WI38 (cell line): ENCODE data around the gene CD34.

Experiments
- H3K4me3 ChIP-seq: 2 replicates; pipeline ENCODE4 v1.5.1; 2011; ENCODE audit warnings: low read depth, mild to moderate bottlenecking, control low read depth, low read length
- CTCF ChIP-seq: IDR thresholded peaks from 2 replicates; pipeline ENCODE4 v1.5.1; 2012; ENCODE audit warnings: low read depth, mild to moderate bottlenecking, control low read depth, low read length

Gene CD34

DNA sequence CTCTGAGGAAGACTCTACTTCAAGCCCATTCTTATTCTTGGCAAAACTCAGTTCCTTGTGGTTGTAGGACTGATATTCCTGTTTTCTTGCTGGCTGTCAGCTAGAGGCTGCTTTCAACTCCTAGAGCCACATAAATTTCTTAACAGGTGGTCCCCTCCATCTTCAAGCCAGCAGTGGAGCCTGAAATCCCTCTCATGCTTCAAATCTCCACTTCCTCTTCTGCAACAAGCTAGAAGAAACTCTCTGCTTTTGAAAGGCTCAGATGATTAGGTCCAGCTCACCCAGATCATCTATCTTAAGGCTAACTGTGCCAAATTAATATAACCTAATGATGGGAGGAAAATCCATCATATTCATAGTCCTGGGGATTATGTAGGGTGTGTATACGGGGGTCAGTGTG lies 43.2 kb upstream of the CD34 start:
- no peak overlapping the region for H3K4me3 ChIP-seq
- no peak for TF ChIP-seq CTCF

GRCh38 chr1:207952617-207953542 lies 42.0 kb upstream of the CD34 start:
- H3K4me3 ChIP-seq, result no peak overlapping the region
- no peak for TF ChIP-seq CTCF

- H3K4me3 ChIP-seq, result no peak overlapping the region
- no peak for TF ChIP-seq CTCF
Observed at GRCh38 chr1:207951652-207952051, 40.7 kb upstream of the CD34 start.

DNA sequence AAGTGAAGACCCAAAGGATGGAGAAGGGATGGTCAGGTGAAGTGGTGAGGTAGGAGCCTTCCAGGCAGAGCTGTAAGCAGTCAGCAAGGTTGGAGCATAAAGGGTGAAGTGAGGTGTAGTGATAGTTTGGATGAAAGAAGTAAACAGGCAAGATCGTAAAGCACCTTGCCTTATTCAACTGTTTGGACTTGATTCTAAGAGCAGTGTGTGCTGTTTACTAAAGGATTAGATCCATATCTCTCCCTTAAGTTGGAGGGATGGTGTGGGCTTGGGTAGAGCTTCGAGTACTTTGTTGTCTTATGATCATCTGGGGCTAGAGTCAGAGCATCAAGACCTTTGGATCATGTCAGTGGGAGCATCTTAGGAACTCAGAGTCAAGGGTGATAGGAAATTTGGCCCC lies 39.8 kb upstream of the CD34 start:
- no peak overlapping the region for H3K4me3 ChIP-seq
- no peak for TF ChIP-seq CTCF

GRCh38 chr1:207949571-207950195 lies 38.8 kb upstream of the CD34 start:
- no peak for TF ChIP-seq CTCF
- no peak overlapping the region for H3K4me3 ChIP-seq

DNA sequence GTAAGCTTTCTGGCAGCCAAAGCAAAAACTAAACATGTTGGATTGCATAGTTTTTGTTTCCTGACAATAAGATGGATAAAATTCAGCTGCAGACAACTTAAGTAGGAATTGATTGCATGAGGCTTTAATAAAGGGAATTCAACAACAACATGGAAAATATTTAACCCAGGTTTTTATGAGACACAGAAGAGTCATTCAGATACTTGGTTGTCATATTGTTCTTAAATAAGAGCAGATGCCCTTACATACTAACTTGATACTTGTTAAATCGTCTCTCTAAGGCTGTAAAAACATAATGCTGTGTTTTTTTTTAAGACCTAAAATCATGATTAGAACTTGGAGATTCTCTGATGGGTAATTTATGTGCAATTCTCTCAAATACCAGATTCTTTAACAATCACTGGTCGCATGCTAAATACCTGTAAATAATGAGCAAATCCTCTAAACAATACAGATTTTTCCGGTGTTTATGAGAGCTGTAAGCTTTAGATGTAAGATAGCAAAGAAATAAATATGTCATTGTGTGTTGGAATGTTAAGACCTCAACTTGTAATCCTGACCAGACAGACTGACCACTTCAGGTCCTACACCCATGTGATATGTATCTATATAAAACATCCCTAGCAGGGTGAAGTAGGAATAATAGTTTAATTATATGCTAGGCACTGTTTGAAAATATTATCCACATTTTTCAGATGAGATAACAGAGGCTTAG lies 37.8 kb upstream of the CD34 start:
- no peak for TF ChIP-seq CTCF
- no peak overlapping the region for H3K4me3 ChIP-seq
